ENCODE data around the gene RNF225. TPM values are rescaled to one million over a fixed set of nuclear protein-coding genes. Genes with fewer than 3 reads are reported as not detected.
A peak's percentile ranks its signal among the peaks of the same experiment; 100 is the strongest.
"Not testable (repeated sequence)": the region's sequence is repeated elsewhere in the genome, so short reads cannot be mapped to it uniquely, and the experiment has no call there.

RNF225 gene
- total RNA-seq, result 1 to 10 TPM in 1 of 2 experiments, under 1 TPM in 1; 0.39 to 1.2 TPM
- polyA plus RNA-seq, result not detected
- 0 to 1.8 (median 0.54) reads per million in 6 experiments for total RNA-seq

DNA sequence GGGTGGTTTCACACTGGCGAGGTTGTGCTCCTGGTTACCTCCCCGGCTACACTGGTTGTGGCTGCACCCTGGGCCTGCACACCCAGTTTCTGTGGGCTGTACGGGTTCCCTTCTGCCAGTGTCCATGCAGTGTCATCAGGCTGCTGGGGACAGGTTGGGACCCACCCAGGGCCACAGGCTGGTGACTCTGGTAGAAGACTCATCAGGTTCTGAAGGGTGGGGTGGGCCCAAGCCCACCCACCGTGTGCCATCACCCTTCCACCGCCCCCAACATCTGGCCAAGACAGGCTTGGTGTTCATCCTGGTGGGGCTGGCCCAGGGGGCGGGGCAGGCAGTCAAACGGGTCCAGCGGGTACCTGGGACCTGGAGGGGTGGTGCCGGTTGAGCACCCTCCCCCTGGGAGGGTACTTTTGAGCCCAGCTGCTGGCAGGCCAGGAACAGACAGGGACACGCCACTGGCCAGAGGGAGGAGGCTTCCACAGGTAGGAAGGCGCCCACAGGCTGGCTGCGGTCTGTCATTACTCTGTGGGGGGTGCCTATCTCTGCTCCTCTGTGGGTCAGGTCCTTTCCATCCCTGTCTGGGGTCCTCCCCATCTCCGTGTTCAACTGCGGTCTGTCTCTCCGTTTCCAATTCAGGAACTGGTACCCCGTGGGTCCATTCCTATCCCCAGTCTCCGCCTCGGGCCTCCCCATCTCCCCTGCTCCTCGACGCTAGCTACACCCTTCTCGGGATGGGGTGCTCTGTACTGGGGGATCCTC lies at the start of gene RNF225:
RNF225 (plus strand) TSS at position 437 of the 759 bp plus-strand sequence. CDS start 434 bp downstream, outside the sequence.
- H3K9me3 Mint-ChIP-seq, result no peaks in the 10 kb centered on the region
- POLR2A ChIA-PET, result interaction anchor here (0.6 to 1.4 kb wide), 2 partner anchors 8 kb away, joined by 4 to 7 read pairs; partner anchors contain the start of gene RPS5
- peak within 1 kb of the TSS in 3 of 10 donors; percentile 1 to 46 (median 31) for H3K27ac Mint-ChIP-seq
- peaks cover 17 to 22% (median 21%) of the 10 kb centered on the region in 4 donors for H3K4me1 Mint-ChIP-seq
- peaks cover 0 to 23% (median 8%) of the 10 kb centered on the region in 5 donors for H3K27me3 Mint-ChIP-seq
- H3K36me3 Mint-ChIP-seq, result peaks cover 0 to 45% (median 14%) of the 10 kb centered on the region in 3 donors
- H3K4me3 Mint-ChIP-seq, result peak within 1 kb of the TSS in 1 of 10 donors; percentile 27
- no peak for DNase-seq
- peak in 1 of 2 donors; percentile 24 for ATAC-seq

GRCh38 chr19:58346961-58347929 lies 48.2 kb upstream of the RNF225 start:
- no peaks in the 10 kb centered on the region for H3K27me3 Mint-ChIP-seq
- H3K36me3 Mint-ChIP-seq, result peaks cover 3 to 11% (median 7%) of the 10 kb centered on the region in 3 donors
- H3K4me3 Mint-ChIP-seq, result peak overlapping the region; percentile 93 to 98 (median 94)
- H3K4me1 Mint-ChIP-seq, result peaks cover 23 to 46% (median 38%) of the 10 kb centered on the region in 4 donors
- DNase-seq (peak; percentile 66 to 90 (median 77)), ATAC-seq (peak; percentile 83 to 88)
- peaks cover 0 to 2% (median 0%) of the 10 kb centered on the region in 9 donors for H3K9me3 Mint-ChIP-seq
- H3K27ac Mint-ChIP-seq, result peak overlapping the region; percentile 88 to 98 (median 94)
- POLR2A ChIA-PET, result interaction anchor here (0.5 to 2.7 kb wide), 21 partner anchors 10 to 211 kb away, joined by 3 to 72 read pairs (median 5); partner anchors contain the start of genes ERVK3-1, UBE2M, ZNF132 and ZNF497

- POLR2A ChIA-PET, result interaction anchor here (0.7 to 2.7 kb wide), 12 partner anchors 9 to 164 kb away, joined by 3 to 72 read pairs (median 6); partner anchors contain the start of genes ZNF497, ZNF584, ZNF8 and ZSCAN22
- not testable (repeated sequence) for H3K9me3 Mint-ChIP-seq, ATAC-seq, H3K27me3 Mint-ChIP-seq, DNase-seq
- Mint-ChIP-seq H3K27ac (peak overlapping the region; percentile 88 to 98 (median 94)), H3K4me3 (peak overlapping the region; percentile 93 to 98 (median 94)), H3K4me1 (peaks cover 26 to 45% (median 41%) of the 10 kb centered on the region in 4 donors), H3K36me3 (peaks cover 0 to 11% (median 7%) of the 10 kb centered on the region in 3 donors)
Observed at GRCh38 chr19:58348080-58348479, 47.4 kb upstream of the RNF225 start.

- peak overlapping the region in 6 of 10 donors; percentile 29 to 82 (median 74) for H3K27ac Mint-ChIP-seq
- no peaks in the 10 kb centered on the region for H3K27me3 Mint-ChIP-seq
- peaks cover 0 to 11% (median 7%) of the 10 kb centered on the region in 3 donors for H3K36me3 Mint-ChIP-seq
- POLR2A ChIA-PET, result interaction anchor here (0.6 to 2.9 kb wide), 4 partner anchors 13 to 159 kb away, joined by 3 to 11 read pairs (median 4); partner anchors contain the start of gene ZNF497
- DNase-seq (no peak), ATAC-seq (no peak)
- peaks cover 0 to 2% (median 0%) of the 10 kb centered on the region in 9 donors for H3K9me3 Mint-ChIP-seq
- H3K4me1 Mint-ChIP-seq, result peaks cover 26 to 48% (median 42%) of the 10 kb centered on the region in 4 donors
- H3K4me3 Mint-ChIP-seq, result peak overlapping the region in 9 of 10 donors; percentile 18 to 93 (median 36)
Observed at GRCh38 chr19:58349590-58349989, 45.9 kb upstream of the RNF225 start.

GRCh38 chr19:58350001-58350861 lies 45.2 kb upstream of the RNF225 start:
- peaks cover 27 to 49% (median 42%) of the 10 kb centered on the region in 4 donors for H3K4me1 Mint-ChIP-seq
- peaks cover 0 to 11% (median 7%) of the 10 kb centered on the region in 3 donors for H3K36me3 Mint-ChIP-seq
- peak overlapping the region in 3 of 10 donors; percentile 57 to 93 (median 64) for H3K4me3 Mint-ChIP-seq
- peaks cover 0 to 2% (median 0%) of the 10 kb centered on the region in 9 donors for H3K9me3 Mint-ChIP-seq
- POLR2A ChIA-PET, result interaction anchor here (0.9 to 2.9 kb wide), 2 partner anchors 12 to 23 kb away, joined by 3 to 11 read pairs; partner anchors contain the start of gene ZNF497
- peak overlapping the region in 2 of 10 donors; percentile 69 to 80 for H3K27ac Mint-ChIP-seq
- no peak for DNase-seq
- no peaks in the 10 kb centered on the region for H3K27me3 Mint-ChIP-seq
- no peak for ATAC-seq

DNA sequence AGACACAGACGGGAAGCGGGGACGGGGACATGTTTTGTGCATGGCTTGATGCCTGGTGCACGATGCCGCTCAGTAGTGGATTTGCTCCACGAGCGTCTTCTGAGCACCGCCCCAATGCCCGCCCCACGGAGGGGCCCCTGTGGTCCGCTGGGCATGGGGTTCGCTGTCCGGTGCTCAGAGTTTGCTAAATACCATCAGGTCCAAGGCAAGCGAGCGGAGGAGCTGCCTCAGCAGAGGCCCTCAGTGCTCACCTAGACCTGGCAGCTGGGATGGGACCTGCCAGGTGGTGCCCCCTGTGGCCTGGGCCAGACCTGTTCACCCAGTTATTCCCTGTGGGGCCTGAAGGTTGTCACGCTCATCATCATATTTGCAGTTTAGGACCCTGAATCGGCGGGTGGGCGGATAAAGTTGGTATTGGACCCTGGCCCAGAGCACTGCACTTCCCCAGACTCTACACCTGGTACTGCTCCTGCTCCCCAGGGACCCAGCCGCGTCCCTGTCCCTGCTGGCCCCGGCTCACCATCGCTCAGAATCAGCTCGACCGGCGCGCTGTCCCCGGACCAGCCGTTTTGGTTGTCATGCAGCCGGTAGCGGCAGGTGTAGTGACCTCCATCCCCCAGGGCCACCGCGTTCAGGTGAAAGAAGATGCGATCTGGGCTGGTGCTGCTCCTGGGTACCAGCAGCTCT lies 44.4 kb upstream of the RNF225 start:
- no peaks in the 10 kb centered on the region for H3K27me3 Mint-ChIP-seq
- H3K4me3 Mint-ChIP-seq, result peak overlapping the region in 2 of 10 donors; percentile 7 to 57
- peaks cover 0 to 11% (median 7%) of the 10 kb centered on the region in 3 donors for H3K36me3 Mint-ChIP-seq
- ATAC-seq (no peak), DNase-seq (no peak)
- H3K4me1 Mint-ChIP-seq, result peaks cover 26 to 48% (median 40%) of the 10 kb centered on the region in 4 donors
- POLR2A ChIA-PET, result interaction anchor here (2.9 kb wide), 1 partner anchor 12 kb away, joined by 11 read pairs; the partner anchor contains the start of gene ZNF497
- H3K9me3 Mint-ChIP-seq, result peaks cover 0 to 2% (median 0%) of the 10 kb centered on the region in 9 donors
- no peak overlapping the region for H3K27ac Mint-ChIP-seq

DNA sequence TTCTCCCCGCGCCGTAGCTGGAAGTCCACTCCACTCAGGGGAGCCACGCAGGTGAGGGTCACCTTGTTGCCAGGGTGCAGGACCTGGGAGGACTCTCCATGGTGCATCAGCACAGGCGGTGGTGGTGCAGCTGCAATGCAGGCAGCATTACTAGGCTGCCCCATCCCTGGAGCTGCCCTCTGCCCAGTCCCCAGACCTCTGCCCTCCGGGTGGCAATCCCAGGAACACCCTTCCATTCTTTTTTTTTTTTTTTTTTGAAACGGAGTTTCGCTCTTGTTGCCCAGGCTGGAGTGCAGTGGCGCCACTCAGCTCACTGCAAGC lies 43.9 kb upstream of the RNF225 start:
- H3K27ac Mint-ChIP-seq, result peak overlapping the region in 1 of 10 donors; percentile 24
- peaks cover 0 to 2% (median 0%) of the 10 kb centered on the region in 9 donors for H3K9me3 Mint-ChIP-seq
- no peaks in the 10 kb centered on the region for H3K27me3 Mint-ChIP-seq
- H3K4me3 Mint-ChIP-seq, result peak overlapping the region in 1 of 10 donors; percentile 26
- peaks cover 29 to 49% (median 38%) of the 10 kb centered on the region in 4 donors for H3K4me1 Mint-ChIP-seq
- ATAC-seq (no peak), DNase-seq (no peak)
- POLR2A ChIA-PET, result interaction anchor here (0.7 to 2.9 kb wide), 2 partner anchors 11 to 154 kb away, joined by 7 to 11 read pairs; partner anchors contain the start of gene ZNF497
- H3K36me3 Mint-ChIP-seq, result peaks cover 0 to 11% (median 7%) of the 10 kb centered on the region in 3 donors

DNA sequence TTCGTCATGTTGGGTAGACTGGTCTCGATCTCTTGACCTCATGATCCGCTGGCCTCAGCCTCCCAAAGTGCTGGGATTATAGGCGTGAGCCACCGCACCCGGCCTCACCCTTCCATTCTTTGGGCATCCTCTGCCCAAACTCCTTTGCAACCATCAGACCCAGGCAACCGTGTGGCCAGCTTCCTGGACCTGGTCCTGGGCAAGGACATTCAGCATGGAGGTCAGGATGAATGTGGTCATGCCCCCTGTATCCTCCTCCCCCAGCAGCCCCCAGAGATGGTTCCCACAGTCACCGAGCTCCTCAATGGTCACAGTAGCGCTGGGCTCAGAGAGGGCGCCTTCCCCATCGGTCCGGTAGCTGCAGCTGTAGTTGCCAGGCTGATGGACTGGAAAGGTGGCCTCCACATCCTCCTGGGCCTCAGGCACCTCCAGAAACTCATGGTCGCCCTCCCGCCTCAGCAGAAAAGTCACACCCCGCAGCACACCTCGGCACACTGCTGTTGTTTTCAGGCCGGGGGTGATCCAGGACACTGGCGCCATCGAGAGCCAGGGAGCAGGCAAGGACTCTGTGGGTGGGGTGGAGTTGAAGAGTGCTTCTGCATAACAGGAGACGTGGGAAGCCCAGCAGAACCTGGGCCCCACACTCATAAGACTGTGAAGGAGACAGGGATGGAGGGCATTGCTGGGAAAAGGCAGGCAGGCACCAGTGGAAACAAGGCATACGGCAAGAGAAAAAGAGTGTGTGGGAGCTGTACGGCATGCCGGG lies 43.3 kb upstream of the RNF225 start:
- DNase-seq (no peak), ATAC-seq (no peak)
- Mint-ChIP-seq H3K4me1 (peaks cover 26 to 49% (median 35%) of the 10 kb centered on the region in 4 donors), H3K36me3 (peaks cover 0 to 11% (median 7%) of the 10 kb centered on the region in 3 donors), H3K27me3 (no peaks in the 10 kb centered on the region), H3K4me3 (peak overlapping the region in 2 of 10 donors; percentile 32 to 40), H3K9me3 (peaks cover 0 to 2% (median 0%) of the 10 kb centered on the region in 9 donors), H3K27ac (peak overlapping the region in 4 of 10 donors; percentile 6 to 56 (median 36))
- POLR2A ChIA-PET, result interaction anchor here (0.7 to 2.9 kb wide), 2 partner anchors 10 to 154 kb away, joined by 7 to 11 read pairs; partner anchors contain the start of gene ZNF497

GRCh38 chr19:58352760-58353671 lies 42.4 kb upstream of the RNF225 start, which contains the start of gene A1BG:
TSS of gene A1BG (minus strand) at chr19:58353492. CDS start at chr19:58353437, 55 bp downstream.
- POLR2A ChIA-PET, result interaction anchor here (1.3 kb wide), 1 partner anchor 14 kb away, joined by 3 read pairs; no protein-coding TSS in a partner anchor
- Mint-ChIP-seq H3K4me1 (peaks cover 22 to 48% (median 35%) of the 10 kb centered on the region in 4 donors), H3K36me3 (peaks cover 0 to 11% (median 7%) of the 10 kb centered on the region in 3 donors), H3K9me3 (peaks cover 0 to 2% (median 0%) of the 10 kb centered on the region in 9 donors), H3K27me3 (no peaks in the 10 kb centered on the region), H3K27ac (peak within 1 kb of the TSS in 5 of 10 donors; percentile 6 to 56 (median 25)), H3K4me3 (peak within 1 kb of the TSS in 3 of 10 donors; percentile 29 to 40 (median 32))
- ATAC-seq (no peak), DNase-seq (no peak)
